SH-SY5Y (cell line): ENCODE data around the gene RIC1.

Experiments
- GATA2 ChIP-seq: IDR thresholded peaks from 2 replicates; pipeline ENCODE4 v1.6.1; 2011; ENCODE audit warnings: mild to moderate bottlenecking, low read depth, low read length
- GATA3 ChIP-seq: IDR thresholded peaks from 2 replicates; pipeline ENCODE4 v1.6.1; 2011; ENCODE audit warnings: low read depth, mild to moderate bottlenecking, low read length, moderate library complexity

DNA sequence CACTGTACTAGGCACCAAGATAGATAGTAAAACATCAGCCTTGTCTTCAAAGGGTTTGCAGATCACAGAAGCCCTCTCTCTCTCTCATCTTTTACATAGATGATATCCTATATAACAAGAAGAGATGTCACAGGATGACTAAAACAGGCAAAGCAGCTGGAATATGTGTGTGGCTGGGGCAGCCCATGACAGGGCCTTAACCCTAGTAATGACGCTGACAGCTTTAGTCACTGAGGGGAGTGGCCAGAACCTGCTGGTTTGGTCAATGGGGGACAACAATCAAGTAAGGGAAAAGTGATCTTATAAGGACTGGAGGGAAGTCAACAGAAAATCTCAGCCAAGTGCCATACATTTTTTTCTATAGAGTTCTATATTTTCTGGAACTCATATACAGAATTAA, 41.9 kb upstream of the RIC1 start:
- TF ChIP-seq GATA3 = no peak
- TF ChIP-seq GATA2 = no peak
